Bronchial epithelial cell (primary cell): ENCODE data around the gene GSG1L. TPM values are rescaled to one million over a fixed set of nuclear protein-coding genes. Genes with fewer than 3 reads are reported as not detected.

Experiments
- DNase-seq: peaks from one replicate; pipeline ENCODE4 v3.0.0-alpha.2; 2010; ENCODE audit warnings: low read depth
- FAIRE-seq: peaks from 2 replicates; lab custom pipeline; 2011; peaks lifted over from hg19 to GRCh38; lab: Jason Lieb, UNC
- H3K27me3 ChIP-seq: 2 replicates; pipeline ENCODE4 v1.5.1; 2011; ENCODE audit warnings: low read length; ENCODE audit not compliant: control insufficient read depth, insufficient read depth
- H3K36me3 ChIP-seq: 2 replicates; pipeline ENCODE4 v1.5.1; 2011; ENCODE audit warnings: low read length; ENCODE audit not compliant: control insufficient read depth, insufficient read depth
- H3K4me3 ChIP-seq: 2 replicates; pipeline ENCODE4 v1.5.1; 2011; ENCODE audit warnings: mild to moderate bottlenecking, low read depth, low read length, control low read depth
- total RNA-seq: library from RNA; depleted of rRNA; stranded (reverse); fragments of >200 nt; gene quantifications from 2 replicates; pipeline ENCODE4 v1.2.1, GENCODE V29; 2014
- TF ChIP-seq, protein P1 (sequence below): IDR thresholded peaks from 2 replicates; pipeline ENCODE4 v1.5.1; 2011; ENCODE audit warnings: mild to moderate bottlenecking, moderate library complexity, low read length, control low read depth, inconsistent platforms; ENCODE audit not compliant: insufficient read depth, severe bottlenecking

Gene GSG1L
- total RNA-seq, 1 donor from 2014 or later = not detected

DNA sequence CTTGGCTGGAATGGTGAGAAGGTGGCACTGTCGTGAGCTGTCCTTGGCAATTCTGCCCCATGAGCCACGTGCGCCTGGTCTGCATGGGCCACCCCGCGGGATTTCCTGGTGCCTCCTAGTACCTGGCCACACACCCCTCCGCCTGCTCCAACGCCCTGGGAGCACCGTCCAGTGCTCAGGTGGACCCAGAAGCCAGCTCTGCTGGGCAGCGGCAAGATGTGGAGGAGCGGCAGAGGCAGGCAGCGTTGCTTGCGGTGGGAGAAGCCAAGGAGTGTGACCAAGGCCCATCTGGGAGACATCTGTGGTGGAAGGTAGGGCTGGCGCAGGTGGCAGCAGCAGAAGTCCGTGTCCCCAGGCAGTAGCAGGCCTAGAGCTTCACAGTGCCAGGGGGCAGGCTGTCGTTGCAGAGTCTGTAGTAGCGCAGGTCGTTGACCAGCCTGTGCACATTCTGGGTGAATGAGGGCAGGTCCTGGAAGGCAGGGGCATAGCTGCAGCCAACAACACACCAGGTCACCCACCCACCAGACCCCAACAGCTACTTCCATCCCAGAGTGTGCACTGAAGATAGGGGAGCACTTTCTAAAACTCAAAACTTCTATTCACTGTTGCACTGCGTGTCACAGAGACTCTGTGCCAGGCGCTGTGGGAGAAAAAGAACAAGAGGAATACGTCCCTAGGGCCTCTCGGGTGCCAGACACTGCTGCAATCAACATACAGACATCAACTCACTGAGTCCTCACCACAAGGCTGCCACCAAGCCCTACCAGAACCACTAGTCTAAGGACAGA, 34.9 kb upstream of the GSG1L start:
- no peak overlapping the region for H3K4me3 ChIP-seq
- TF ChIP-seq, protein P1, sequence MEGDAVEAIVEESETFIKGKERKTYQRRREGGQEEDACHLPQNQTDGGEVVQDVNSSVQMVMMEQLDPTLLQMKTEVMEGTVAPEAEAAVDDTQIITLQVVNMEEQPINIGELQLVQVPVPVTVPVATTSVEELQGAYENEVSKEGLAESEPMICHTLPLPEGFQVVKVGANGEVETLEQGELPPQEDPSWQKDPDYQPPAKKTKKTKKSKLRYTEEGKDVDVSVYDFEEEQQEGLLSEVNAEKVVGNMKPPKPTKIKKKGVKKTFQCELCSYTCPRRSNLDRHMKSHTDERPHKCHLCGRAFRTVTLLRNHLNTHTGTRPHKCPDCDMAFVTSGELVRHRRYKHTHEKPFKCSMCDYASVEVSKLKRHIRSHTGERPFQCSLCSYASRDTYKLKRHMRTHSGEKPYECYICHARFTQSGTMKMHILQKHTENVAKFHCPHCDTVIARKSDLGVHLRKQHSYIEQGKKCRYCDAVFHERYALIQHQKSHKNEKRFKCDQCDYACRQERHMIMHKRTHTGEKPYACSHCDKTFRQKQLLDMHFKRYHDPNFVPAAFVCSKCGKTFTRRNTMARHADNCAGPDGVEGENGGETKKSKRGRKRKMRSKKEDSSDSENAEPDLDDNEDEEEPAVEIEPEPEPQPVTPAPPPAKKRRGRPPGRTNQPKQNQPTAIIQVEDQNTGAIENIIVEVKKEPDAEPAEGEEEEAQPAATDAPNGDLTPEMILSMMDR = no peak
- peaks cover 25% of the 10 kb centered on the region for H3K36me3 ChIP-seq
- no peaks in the 10 kb centered on the region for H3K27me3 ChIP-seq
- no peak for DNase-seq
- FAIRE-seq = no peak

DNA sequence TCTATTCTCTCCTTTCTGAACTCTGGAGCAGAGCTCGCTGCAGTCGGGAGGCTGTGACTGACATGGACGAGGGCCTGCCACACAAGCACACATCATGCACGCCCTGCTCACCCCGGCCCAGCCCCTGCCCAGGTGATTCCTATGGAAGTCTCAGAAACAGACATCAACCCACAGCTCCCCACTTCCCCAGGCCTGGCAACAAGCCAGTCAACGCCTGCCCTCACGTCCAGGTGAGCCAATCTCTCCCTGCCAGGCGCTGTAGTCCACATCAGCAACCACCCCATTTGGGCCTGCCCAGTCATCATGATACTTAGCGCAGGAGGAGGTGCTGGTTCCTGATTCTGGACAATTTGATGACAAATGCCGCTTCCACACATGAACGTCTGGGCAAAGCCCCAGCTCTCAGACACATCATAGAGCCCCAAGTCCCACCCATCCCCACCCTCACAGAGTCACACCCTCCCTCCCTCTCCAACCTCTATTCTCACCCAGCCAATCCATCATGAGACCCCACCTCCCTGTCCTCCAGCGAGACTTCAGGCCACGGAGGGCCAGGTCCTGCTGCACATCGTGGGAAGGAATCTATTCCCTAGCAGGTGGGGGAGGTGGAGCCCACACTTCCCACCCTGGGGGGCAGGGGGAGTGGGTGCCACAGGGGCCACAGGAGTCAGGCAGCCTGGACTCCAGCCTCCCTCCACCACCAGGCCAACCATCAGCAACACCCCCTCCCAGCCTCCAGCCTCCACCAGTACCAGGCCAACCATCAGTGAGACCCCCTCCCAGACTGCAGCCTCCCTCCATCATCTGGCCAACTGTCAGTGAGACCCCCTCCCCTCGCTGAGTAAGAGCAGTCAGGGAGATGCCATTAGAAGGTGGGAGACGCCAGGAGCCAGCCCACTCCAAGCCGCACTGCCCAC, 33.7 kb upstream of the GSG1L start:
- FAIRE-seq (no peak), DNase-seq (no peak)
- TF ChIP-seq, protein P1 = no peak
- no peaks in the 10 kb centered on the region for H3K27me3 ChIP-seq
- H3K4me3 ChIP-seq = no peak overlapping the region
- peaks cover 24% of the 10 kb centered on the region for H3K36me3 ChIP-seq

DNA sequence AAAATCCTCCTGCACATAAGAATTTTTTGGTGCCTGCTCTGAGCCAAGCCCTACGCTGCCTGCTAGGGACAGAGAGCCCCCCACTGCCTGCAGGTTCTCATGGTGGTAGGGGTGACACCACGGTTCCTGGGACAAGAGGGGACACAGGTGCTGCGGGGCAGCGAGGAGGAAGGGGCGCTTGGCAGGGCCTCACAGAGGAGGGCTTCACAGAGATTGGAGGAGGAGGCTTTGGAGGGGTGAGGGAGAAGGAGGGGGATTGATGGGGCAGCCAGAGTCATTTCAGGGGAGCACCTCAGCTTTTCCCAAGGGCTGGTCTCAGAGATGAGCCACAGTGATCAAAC, 29.8 kb upstream of the GSG1L start:
- DNase-seq (no peak), FAIRE-seq (no peak)
- Histone ChIP-seq H3K36me3 (peaks cover 6% of the 10 kb centered on the region), H3K27me3 (no peaks in the 10 kb centered on the region), H3K4me3 (no peak overlapping the region)
- TF ChIP-seq, protein P1 = no peak

DNA sequence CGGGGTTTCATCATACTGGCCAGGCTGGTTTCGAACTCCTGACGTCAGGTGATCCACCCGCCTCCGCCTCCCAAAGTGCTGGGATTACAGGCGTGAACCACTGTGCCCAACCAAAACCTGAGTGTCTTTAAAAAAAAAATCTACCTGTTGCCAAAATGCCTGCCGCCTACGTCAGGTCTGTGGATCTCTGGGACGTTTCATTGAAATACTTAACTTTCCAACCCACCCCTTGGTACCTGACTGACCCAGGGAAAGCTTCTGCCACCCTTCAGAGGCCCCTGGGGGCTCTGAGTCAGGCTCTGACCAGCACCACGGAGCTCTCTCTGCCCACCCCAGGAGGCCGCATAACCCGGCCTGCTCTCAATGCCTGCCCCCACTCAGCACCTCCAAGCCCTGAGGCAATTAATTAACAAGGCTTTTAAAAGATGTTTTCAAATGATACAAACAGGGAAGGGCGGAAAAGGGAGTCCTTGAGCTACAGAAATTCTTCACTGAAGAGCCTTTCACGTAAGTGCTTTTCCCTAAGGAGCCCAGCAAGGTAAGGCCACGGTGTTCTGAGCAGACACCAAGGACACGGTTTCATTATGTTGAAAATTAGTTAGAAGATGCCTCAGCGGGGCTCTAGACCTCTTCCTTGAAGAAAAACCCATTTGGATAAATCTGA, 29.3 kb upstream of the GSG1L start:
- DNase-seq (peak; percentile 9), FAIRE-seq (no peak)
- Histone ChIP-seq H3K4me3 (no peak overlapping the region), H3K27me3 (no peaks in the 10 kb centered on the region), H3K36me3 (peaks cover 4% of the 10 kb centered on the region)
- TF ChIP-seq, protein P1 = no peak

DNA sequence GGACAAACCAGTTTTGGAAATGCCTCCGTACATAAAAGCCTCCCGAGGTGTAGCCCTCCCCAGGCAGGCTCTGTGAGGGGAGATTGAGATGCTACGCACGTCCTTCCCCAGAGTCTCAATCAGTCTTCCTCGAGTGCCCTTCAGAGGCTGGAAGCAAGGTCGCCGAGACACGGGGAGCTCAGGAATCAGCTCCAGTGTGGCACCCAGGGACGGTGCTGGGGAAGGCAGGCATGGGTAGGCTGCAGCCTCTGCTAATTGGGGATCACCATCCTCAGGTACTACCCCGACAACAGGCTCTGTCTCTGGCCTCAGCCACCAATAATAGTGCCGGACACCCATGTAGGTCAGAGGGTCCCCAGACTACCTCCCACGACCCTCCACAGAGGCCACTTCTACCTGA, 28.1 kb upstream of the GSG1L start:
- H3K27me3 ChIP-seq = no peaks in the 10 kb centered on the region
- no peaks in the 10 kb centered on the region for H3K36me3 ChIP-seq
- DNase-seq (no peak), FAIRE-seq (no peak)
- no peak overlapping the region for H3K4me3 ChIP-seq
- TF ChIP-seq, protein P1 = no peak
